ENCODE measurements around the gene ADARB2. TPM values are rescaled to one million over a fixed set of nuclear protein-coding genes. Genes with fewer than 3 reads are reported as not detected.

The ADARB2 gene
- total and polyA plus RNA-seq, 7 donors, result 0.05 to 0.39 (median 0.15) TPM; not detected in 2

DNA sequence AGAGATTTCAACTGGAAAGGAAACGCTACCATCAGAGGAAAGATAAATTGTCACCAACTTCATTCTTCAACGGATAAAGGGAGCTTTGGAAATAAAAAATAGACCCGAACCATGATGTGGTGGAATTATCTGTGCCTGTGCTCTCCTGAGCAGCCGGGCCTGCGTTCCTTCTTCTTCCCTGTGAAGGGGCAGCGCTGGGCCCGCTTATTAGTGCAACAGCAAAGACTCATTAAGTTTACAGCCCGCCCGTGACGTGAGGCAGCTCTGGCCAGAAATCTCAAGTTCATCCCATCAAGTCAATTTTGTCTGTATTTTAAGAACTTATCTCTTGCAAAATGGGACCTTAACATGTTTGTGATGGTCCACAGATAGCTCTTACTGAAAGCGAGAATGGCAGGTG lies 193.7 kb downstream of the ADARB2 start:
- intact Hi-C loops (cut with DNase I), result no loop called here
- Histone ChIP-seq H3K27ac (no peak overlapping the region), H3K9me3 (no peaks in the 10 kb centered on the region), H3K36me3 (ENCODE audit: insufficient read depth in 1 of 2, low read depth in 1 of 2) (no peaks in the 10 kb centered on the region), H3K4me1 (no peaks in the 10 kb centered on the region), H3K27me3 (ENCODE audit: insufficient read depth in 3 of 3, low read length in 2 of 3) (peaks cover 0 to 2% (median 0%) of the 10 kb centered on the region in 3 donors), H3K4me3 (no peak overlapping the region)
- peak in 1 of 2 donors; percentile 23 for DNase-seq
- TF ChIP-seq, protein P1, sequence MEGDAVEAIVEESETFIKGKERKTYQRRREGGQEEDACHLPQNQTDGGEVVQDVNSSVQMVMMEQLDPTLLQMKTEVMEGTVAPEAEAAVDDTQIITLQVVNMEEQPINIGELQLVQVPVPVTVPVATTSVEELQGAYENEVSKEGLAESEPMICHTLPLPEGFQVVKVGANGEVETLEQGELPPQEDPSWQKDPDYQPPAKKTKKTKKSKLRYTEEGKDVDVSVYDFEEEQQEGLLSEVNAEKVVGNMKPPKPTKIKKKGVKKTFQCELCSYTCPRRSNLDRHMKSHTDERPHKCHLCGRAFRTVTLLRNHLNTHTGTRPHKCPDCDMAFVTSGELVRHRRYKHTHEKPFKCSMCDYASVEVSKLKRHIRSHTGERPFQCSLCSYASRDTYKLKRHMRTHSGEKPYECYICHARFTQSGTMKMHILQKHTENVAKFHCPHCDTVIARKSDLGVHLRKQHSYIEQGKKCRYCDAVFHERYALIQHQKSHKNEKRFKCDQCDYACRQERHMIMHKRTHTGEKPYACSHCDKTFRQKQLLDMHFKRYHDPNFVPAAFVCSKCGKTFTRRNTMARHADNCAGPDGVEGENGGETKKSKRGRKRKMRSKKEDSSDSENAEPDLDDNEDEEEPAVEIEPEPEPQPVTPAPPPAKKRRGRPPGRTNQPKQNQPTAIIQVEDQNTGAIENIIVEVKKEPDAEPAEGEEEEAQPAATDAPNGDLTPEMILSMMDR (IDR thresholded peaks at IDR 0.05), result no peak
- ATAC-seq, result no peak
- 87 to 89% (median 87%) methylated on average over 11 of the region's 11 CpGs for WGBS, 3 donors

DNA sequence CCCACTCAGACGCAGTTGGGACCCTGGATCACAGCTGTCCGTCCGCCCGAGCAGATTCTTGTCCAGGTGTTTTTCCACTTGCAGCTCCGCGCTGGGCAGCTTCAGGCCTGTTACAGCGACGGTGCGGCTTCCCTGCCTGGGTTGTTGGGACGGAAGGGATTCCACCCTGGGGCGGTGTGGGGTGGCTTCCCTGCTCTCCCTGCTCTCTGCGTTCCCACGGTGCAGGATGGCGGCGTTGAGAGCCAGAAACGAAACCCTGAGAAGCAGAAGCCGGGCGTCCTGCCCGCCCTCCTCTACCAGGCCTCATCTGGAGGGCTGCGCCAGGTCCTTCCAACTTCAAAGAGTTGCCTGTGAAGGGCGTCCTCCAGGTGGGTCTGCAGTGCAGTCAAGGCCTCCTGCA lies 194.4 kb downstream of the ADARB2 start:
- WGBS, 3 donors, result 85 to 89% (median 88%) methylated on average over 21 of the region's 21 CpGs
- peak in 1 of 2 donors; percentile 24 for DNase-seq
- H3K27me3 ChIP-seq (ENCODE audit: insufficient read depth in 3 of 3, low read length in 2 of 3), result peaks cover 0 to 2% (median 0%) of the 10 kb centered on the region in 3 donors
- H3K4me3 ChIP-seq, result no peak overlapping the region
- H3K36me3 ChIP-seq (ENCODE audit: insufficient read depth in 1 of 2, low read depth in 1 of 2), result no peaks in the 10 kb centered on the region
- intact Hi-C loops (cut with DNase I), result no loop called here
- H3K27ac ChIP-seq, result no peak overlapping the region
- no peaks in the 10 kb centered on the region for H3K9me3 ChIP-seq
- TF ChIP-seq, protein P1 (IDR thresholded peaks at IDR 0.05), result no peak
- H3K4me1 ChIP-seq, result no peaks in the 10 kb centered on the region
- no peak for ATAC-seq

DNA sequence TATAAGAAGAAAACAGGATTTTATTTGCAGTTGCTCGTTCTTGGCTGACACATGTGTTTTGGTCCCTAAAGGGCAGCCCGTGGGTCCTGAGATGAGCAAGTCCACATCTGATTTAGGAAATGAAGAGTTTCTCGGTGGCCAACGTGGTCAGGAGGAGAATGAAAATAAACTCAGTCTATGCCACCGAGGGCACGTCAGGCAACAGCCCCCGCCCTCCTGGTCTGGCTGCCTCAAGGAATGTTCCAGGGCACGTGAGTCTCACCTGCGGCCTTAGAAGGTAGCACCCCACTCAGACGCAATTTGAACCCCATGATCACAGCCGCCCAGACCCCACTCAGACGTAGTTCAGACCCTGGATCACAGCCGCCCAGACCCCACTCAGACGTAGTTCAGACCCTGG lies 197.2 kb downstream of the ADARB2 start:
- ATAC-seq (no peak), DNase-seq (no peak)
- no peaks in the 10 kb centered on the region for H3K27me3 ChIP-seq (ENCODE audit: insufficient read depth in 3 of 3, low read length in 2 of 3)
- H3K27ac ChIP-seq, result no peak overlapping the region
- H3K36me3 ChIP-seq (ENCODE audit: insufficient read depth in 1 of 2, low read depth in 1 of 2), result no peaks in the 10 kb centered on the region
- intact Hi-C loops (cut with DNase I), result no loop called here
- no peaks in the 10 kb centered on the region for H3K4me1 ChIP-seq
- H3K9me3 ChIP-seq, result no peaks in the 10 kb centered on the region
- no peak overlapping the region for H3K4me3 ChIP-seq
- WGBS, 3 donors, result 76 to 82% (median 81%) methylated on average over 13 to 14 of the region's 14 CpGs
- TF ChIP-seq, protein P1 (IDR thresholded peaks at IDR 0.05), result no peak

DNA sequence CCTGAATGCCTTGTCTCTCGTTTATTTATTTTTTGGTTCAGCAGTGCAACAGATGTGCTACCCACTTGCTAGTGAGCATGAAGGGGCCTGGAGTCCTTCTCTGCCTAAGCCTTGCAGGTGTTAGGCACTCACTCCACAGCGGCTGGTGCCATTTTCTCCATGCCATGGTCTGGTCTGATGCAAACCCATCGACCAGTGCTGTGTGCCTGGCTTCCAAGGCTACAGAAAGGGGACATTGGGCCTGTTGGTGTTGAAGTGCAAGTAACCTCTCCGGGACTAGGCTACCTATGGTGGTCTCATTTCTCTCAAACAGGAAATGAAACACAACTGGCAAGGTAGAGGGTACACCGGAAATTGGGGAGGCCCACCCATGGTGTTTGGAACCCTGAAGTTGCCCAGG lies 198.1 kb downstream of the ADARB2 start:
- no peak overlapping the region for H3K4me3 ChIP-seq
- H3K4me1 ChIP-seq, result no peaks in the 10 kb centered on the region
- no peaks in the 10 kb centered on the region for H3K36me3 ChIP-seq (ENCODE audit: insufficient read depth in 1 of 2, low read depth in 1 of 2)
- intact Hi-C loops (cut with DNase I), result no loop called here
- no peaks in the 10 kb centered on the region for H3K9me3 ChIP-seq
- DNase-seq (peak in 1 of 2 donors; percentile 16), ATAC-seq (no peak)
- WGBS, 3 donors, result 60 to 82% (median 62%) methylated on average over 5 of the region's 5 CpGs
- H3K27ac ChIP-seq, result no peak overlapping the region
- TF ChIP-seq, protein P1 (IDR thresholded peaks at IDR 0.05), result no peak
- H3K27me3 ChIP-seq (ENCODE audit: insufficient read depth in 3 of 3, low read length in 2 of 3), result no peaks in the 10 kb centered on the region

DNA sequence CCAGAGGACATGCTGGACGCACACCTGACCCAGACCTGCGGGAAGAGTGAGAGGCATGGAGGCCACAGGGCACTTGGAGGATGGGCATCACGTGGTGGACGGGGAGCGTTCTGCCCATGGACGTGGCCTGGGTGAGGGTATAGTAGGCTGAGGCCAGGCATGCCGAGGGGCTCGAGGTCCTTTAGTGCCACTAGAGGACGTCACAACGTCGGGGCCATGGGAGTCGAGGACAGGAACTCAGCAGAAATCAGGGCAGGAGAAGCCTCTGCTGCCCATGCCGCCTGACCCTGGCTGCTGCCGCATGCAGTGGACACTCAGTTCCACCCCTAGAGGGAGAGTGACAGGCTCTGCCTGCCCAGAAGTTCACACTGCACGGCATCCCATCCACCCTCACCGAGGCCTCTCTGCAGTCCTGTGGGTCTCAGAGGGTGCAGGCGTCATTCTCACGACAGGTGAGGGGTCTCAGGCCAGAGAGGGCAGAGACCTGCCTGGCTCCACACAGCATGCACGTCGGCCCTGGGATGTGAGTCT lies 198.7 kb downstream of the ADARB2 start:
- 74 to 75% (median 74%) methylated on average over 20 of the region's 20 CpGs for WGBS, 3 donors
- TF ChIP-seq, protein P1 (IDR thresholded peaks at IDR 0.05), result no peak
- H3K36me3 ChIP-seq (ENCODE audit: insufficient read depth in 1 of 2, low read depth in 1 of 2), result no peaks in the 10 kb centered on the region

More for the DNA sequence above, 198.7 kb downstream of the ADARB2 start:
- Histone ChIP-seq H3K27me3 (ENCODE audit: insufficient read depth in 3 of 3, low read length in 2 of 3) (no peaks in the 10 kb centered on the region), H3K9me3 (no peaks in the 10 kb centered on the region), H3K4me1 (no peaks in the 10 kb centered on the region), H3K4me3 (no peak overlapping the region), H3K27ac (no peak overlapping the region)
- DNase-seq (peak in 1 of 2 donors; percentile 40), ATAC-seq (no peak)
- intact Hi-C loops (cut with DNase I), result no loop called here
